ENCODE results near the gene RUNX2. TPM values are rescaled to one million over a fixed set of nuclear protein-coding genes. Genes with fewer than 3 reads are reported as not detected.

The RUNX2 gene
- total RNA-seq, 1 experiment from 2014 or later, result 7.0 TPM

GRCh38 chr6:45541934-45542333, 213.8 kb downstream of the RUNX2 start:
- CTCF ChIA-PET, result no interaction called here
- Histone ChIP-seq H3K4me3 (ENCODE audit: low read depth in 2 of 2, low read length in 2 of 2) (no peak overlapping the region), H3K27ac (ENCODE audit: low read length) (no peak overlapping the region), H3K27me3 (ENCODE audit: control insufficient read depth, insufficient read depth, low read length) (no peaks in the 10 kb centered on the region), H3K9me3 (ENCODE audit: control insufficient read depth, insufficient read depth, low read depth, low read length) (no peaks in the 10 kb centered on the region), H3K36me3 (ENCODE audit: control insufficient read depth, insufficient read depth, low read length) (no peaks in the 10 kb centered on the region), H3K4me1 (ENCODE audit: control insufficient read depth, insufficient read depth, low read length) (no peaks in the 10 kb centered on the region)
- TF ChIP-seq CTCF (IDR thresholded peaks at IDR 0.05), result no peak
- TF ChIP-seq REST (IDR thresholded peaks at IDR 0.05; ENCODE audit: insufficient read depth in 1 of 2, low read depth in 2 of 2, low read length in 1 of 2), result no peak
- no peak for TF ChIP-seq TCF7L2 (IDR thresholded peaks at IDR 0.05; ENCODE audit: low read depth, low read length)
- no peak for TF ChIP-seq SIN3A (IDR thresholded peaks at IDR 0.05; ENCODE audit: borderline replicate concordance, insufficient read depth, low read depth, low read length)
- no peak for TF ChIP-seq POLR2AphosphoS5 (IDR thresholded peaks at IDR 0.05; ENCODE audit: low read depth, low read length)
- no TSS peak for BruUV-seq (replicated peaks)
- intact Hi-C loops (cut with micrococcal nuclease; ENCODE audit: unreplicated experiment) (no loop called here), in situ Hi-C loops (cut with HindIII; ENCODE audit: low pct_unique_long_range_greater_than_20kb, low sequenced_read_pairs) (no loop called here)
- no peak for ATAC-seq
- no peak for DNase-seq (ENCODE audit: low read depth, low spot score)
- POLR2A ChIA-PET, result no interaction called here

- no TSS peak for BruUV-seq (replicated peaks)
- ChIA-PET POLR2A (interaction anchor here (0.6 kb wide), 1 partner anchor 233 kb away, joined by 3 read pairs; no protein-coding TSS in a partner anchor), CTCF (no interaction called here)
- in situ Hi-C loops (cut with HindIII; ENCODE audit: low pct_unique_long_range_greater_than_20kb, low sequenced_read_pairs), result no loop called here
- no peaks in the 10 kb centered on the region for H3K27me3 ChIP-seq (ENCODE audit: control insufficient read depth, insufficient read depth, low read length)
- H3K36me3 ChIP-seq (ENCODE audit: control insufficient read depth, insufficient read depth, low read length), result no peaks in the 10 kb centered on the region
- no peak overlapping the region for H3K27ac ChIP-seq (ENCODE audit: low read length)
- TF ChIP-seq SIN3A (IDR thresholded peaks at IDR 0.05; ENCODE audit: borderline replicate concordance, insufficient read depth, low read depth, low read length) (no peak), REST (IDR thresholded peaks at IDR 0.05; ENCODE audit: insufficient read depth in 1 of 2, low read depth in 2 of 2, low read length in 1 of 2) (no peak), CTCF (IDR thresholded peaks at IDR 0.05) (no peak), TCF7L2 (IDR thresholded peaks at IDR 0.05; ENCODE audit: low read depth, low read length) (no peak), POLR2AphosphoS5 (IDR thresholded peaks at IDR 0.05; ENCODE audit: low read depth, low read length) (no peak)
- H3K9me3 ChIP-seq (ENCODE audit: control insufficient read depth, insufficient read depth, low read depth, low read length), result no peaks in the 10 kb centered on the region
- intact Hi-C loops (cut with micrococcal nuclease; ENCODE audit: unreplicated experiment), result no loop called here
- no peak overlapping the region for H3K4me3 ChIP-seq (ENCODE audit: low read depth in 2 of 2, low read length in 2 of 2)
- DNase-seq (ENCODE audit: low read depth, low spot score) (peak; percentile 17), ATAC-seq (no peak)
- no peaks in the 10 kb centered on the region for H3K4me1 ChIP-seq (ENCODE audit: control insufficient read depth, insufficient read depth, low read length)
Observed at GRCh38 chr6:45543298-45544235, 215.4 kb downstream of the RUNX2 start.
